WTC11 (cell line): ENCODE measurements around the gene PABPN1L.

Experiments used
- MYBL2 ChIP-seq: sonication (generic); formaldehyde crosslinking; IDR thresholded peaks from 2 replicates; pipeline ENCODE4 v1.8.1; 2023; ENCODE audit warnings: mild to moderate bottlenecking, moderate library complexity, missing genetic modification reagents
- NFE2L1 ChIP-seq: sonication (generic); formaldehyde crosslinking; IDR thresholded peaks from 2 replicates; pipeline ENCODE4 v1.8.1; 2023; ENCODE audit warnings: missing genetic modification reagents
- NFYB ChIP-seq: sonication (generic); formaldehyde crosslinking; conservative IDR thresholded peaks from 2 replicates; pipeline ENCODE4 v1.8.0; 2022; ENCODE audit warnings: low read depth, missing genetic modification reagents
- TF ChIP-seq, protein P1 (sequence below): fragments of 200-600 bp; IDR thresholded peaks from 2 replicates; pipeline ENCODE4 v1.8.0; 2022; ENCODE audit warnings: antibody characterized with exemption
- TF ChIP-seq, protein P2 (sequence below): sonication (generic); formaldehyde crosslinking; IDR thresholded peaks from 2 replicates; pipeline ENCODE4 v1.8.0; 2022; ENCODE audit warnings: mild to moderate bottlenecking, missing genetic modification reagents
- TF ChIP-seq, protein P3 (sequence below): sonication (generic); formaldehyde crosslinking; IDR thresholded peaks from 2 replicates; pipeline ENCODE4 v1.8.1; 2022; ENCODE audit warnings: low read depth, mild to moderate bottlenecking, moderate library complexity, missing genetic modification reagents, borderline replicate concordance

DNA sequence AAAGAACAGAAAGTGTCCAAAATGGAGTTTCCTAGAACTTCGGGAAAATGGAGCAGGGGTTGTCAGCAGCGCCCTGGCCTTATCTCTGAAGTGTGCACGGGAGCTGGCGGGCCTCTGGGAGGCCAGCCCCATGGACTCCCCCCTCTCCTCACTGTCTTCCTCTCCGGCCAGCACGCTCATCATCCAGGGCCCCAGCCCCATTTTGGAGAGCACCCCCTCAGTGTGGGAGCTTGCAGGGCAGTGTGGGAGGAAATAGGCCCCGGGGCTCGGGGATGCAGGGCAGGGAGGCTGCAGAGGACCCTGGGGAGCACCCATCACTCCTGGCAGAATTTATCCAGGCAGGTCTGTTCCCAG lies 4.9 kb upstream of the PABPN1L start:
- TF ChIP-seq, protein P1, sequence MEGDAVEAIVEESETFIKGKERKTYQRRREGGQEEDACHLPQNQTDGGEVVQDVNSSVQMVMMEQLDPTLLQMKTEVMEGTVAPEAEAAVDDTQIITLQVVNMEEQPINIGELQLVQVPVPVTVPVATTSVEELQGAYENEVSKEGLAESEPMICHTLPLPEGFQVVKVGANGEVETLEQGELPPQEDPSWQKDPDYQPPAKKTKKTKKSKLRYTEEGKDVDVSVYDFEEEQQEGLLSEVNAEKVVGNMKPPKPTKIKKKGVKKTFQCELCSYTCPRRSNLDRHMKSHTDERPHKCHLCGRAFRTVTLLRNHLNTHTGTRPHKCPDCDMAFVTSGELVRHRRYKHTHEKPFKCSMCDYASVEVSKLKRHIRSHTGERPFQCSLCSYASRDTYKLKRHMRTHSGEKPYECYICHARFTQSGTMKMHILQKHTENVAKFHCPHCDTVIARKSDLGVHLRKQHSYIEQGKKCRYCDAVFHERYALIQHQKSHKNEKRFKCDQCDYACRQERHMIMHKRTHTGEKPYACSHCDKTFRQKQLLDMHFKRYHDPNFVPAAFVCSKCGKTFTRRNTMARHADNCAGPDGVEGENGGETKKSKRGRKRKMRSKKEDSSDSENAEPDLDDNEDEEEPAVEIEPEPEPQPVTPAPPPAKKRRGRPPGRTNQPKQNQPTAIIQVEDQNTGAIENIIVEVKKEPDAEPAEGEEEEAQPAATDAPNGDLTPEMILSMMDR = no peak
- TF ChIP-seq, protein P2, sequence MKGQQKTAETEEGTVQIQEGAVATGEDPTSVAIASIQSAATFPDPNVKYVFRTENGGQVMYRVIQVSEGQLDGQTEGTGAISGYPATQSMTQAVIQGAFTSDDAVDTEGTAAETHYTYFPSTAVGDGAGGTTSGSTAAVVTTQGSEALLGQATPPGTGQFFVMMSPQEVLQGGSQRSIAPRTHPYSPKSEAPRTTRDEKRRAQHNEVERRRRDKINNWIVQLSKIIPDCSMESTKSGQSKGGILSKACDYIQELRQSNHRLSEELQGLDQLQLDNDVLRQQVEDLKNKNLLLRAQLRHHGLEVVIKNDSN = no peak
- TF ChIP-seq NFYB (CRISPR knock-in tag) = no peak
- no peak for TF ChIP-seq NFE2L1
- no peak for TF ChIP-seq MYBL2 (CRISPR knock-in tag)
- TF ChIP-seq, protein P3, sequence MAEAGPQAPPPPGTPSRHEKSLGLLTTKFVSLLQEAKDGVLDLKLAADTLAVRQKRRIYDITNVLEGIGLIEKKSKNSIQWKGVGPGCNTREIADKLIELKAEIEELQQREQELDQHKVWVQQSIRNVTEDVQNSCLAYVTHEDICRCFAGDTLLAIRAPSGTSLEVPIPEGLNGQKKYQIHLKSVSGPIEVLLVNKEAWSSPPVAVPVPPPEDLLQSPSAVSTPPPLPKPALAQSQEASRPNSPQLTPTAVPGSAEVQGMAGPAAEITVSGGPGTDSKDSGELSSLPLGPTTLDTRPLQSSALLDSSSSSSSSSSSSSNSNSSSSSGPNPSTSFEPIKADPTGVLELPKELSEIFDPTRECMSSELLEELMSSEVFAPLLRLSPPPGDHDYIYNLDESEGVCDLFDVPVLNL (CRISPR knock-in tag) = no peak
